ENCODE results near the gene AP1AR.

Gene AP1AR

DNA sequence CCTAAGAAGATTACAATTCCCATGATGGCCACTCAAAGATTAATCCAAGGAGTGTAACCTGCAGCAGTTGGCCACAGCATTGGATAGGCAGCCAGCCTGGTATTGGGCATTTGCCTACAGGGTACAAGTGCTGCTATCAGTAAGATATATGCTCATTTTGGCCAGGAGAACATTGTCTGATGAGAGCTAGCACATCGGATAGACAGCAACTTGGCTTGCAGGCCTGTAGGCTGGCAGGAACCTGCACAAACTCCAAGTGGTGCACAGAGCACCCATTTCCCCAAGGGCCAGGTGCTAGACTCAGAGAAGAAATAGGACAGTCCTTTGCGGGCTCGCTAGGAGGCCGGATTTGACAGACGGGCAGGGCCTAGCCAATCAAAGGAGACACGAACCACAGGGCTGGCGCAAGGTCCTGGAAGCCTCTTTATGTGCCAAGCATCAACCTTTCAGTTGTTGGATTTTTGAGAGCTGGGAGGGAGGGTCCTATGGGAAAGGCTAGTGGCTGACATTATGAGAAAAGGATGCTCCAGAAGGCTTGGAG is 11.7 kb upstream of the AP1AR start:
- no peak for DNase-seq (ENCODE audit: low read depth in 1 of 2, low spot score in 1 of 2)

DNA sequence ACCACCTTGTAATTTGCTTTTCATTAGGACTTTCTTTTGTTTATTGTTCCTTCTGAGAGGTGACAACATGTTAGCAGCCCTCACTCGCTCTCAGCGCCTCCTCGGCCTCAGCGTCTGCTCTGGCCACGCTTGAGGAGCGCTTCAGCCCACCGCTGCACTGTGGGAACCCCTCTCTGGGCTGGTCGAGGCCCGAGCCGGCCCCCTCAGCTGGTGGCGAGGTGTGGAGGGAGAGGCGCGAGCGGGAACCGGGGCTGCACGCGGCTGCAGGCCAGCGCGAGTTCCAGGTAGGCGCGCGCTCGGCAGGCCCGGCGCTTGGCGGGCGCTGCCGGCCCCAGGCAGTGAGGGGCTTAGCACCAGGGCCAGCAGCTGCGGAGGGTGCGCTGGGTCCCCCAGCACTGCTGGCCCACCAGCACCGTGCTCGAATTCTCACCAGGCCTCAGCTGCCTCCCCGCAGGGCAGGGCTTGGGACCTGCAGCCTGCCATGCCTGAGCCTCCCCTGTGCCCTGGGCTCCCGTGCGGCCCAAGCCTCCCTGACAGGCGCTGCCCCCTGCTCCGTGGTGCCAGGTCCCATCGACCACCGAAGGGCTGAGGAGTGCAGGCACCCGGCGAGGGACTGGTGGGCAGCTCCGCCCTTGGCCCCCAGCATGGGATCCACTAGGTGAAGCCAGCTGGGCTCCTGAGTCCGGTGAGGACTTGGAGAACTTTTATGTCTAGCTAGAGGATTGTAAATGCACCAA is 9.2 kb upstream of the AP1AR start:
- DNase-seq (ENCODE audit: low read depth in 1 of 2, low spot score in 1 of 2): no peak

DNA sequence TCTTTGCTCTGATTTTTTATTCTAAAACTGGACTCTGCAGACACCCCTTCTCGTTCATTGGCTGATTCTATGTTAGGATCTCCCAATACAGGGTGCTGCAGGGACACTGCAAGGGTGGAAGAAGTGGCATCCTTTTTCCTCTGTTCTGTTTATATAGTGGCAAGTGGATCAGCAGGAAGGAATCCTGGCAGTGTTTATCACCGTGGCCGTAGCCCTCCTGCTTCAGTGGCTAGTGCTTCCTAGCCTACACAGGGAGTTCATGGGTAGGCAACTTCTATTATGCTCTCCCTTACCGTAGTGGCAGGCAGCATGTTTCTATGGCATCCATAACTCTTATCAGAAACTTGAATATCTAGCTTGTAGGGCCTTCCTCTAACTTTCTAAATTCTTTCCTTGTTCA is 6.4 kb upstream of the AP1AR start:
- no peak for DNase-seq (ENCODE audit: low read depth in 1 of 2, low spot score in 1 of 2)

DNA sequence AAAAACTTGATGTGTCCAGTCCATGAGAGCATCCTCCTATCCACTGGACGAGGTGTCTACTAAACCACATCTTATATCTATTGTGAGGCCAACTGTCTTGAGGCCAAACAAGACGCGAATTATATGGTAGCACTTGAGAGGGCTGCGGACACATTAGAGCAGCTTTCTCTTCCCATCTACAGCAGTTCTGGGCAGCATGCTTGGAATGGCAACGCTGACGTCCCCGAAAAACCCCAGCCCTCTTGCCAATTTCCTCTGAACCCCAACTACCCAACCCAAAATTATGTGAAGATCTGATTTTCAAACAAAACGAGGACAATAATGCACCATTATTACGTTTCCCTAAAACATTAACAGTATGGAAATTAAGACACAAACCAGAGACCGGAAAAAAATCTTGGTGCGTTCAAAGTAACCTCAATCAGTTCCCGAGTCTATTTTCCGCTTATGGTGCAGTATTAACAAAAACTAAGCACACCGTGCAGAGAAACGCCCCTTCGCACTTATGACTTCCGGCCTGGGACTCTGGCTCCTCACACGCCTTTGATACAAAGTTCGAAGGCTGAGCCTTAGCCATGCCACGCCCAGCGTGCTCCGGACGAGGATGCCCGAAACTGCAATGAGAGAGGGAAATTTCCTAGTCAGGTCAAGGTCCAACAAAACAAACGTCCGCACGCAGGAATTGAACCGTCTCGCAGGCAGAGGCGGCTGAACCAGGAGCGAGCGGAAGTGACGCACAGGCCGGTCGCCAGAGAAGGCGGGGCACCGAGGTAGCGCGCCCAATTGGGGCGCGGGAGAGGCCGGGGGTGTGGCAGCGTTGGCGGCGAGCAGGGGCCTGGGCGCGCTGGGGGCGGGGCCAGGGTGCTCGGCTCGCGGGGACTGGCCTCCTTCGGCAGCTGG is 458 bp upstream of the AP1AR start:
- DNase-seq (ENCODE audit: low read depth in 1 of 2, low spot score in 1 of 2): peak; percentile 92 to 96

DNA sequence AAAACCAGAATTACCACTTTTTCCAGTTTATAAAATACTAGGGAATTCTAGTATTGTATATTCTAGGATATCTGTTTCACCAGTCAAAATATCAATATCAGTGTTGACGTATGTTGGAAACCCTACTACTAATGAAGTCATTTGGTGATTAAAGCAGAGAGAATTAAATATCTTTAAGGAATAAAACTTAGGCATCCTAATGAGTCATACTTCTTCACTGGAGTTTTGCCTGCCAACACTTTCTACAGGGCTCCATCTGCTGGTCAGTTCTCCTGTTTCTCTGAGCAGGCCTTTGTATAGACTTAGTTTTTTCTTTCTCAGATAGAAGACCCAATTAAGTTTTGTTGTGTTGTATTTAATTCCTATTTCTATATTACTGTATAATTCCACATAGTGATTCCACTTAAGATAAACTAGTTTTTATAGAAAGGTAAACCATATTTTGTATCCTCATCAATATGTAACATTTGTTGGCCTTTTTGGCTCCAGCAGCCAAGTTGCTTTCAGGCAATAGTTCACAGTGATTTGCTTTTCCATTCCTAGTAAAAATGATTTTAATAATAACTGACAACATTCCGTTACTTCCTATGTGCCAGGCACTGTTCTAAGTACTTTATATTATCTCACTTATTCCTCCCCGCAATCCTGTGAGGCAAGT is 3.5 kb downstream of the AP1AR start:
- DNase-seq (ENCODE audit: low read depth in 1 of 2, low spot score in 1 of 2): no peak

DNA sequence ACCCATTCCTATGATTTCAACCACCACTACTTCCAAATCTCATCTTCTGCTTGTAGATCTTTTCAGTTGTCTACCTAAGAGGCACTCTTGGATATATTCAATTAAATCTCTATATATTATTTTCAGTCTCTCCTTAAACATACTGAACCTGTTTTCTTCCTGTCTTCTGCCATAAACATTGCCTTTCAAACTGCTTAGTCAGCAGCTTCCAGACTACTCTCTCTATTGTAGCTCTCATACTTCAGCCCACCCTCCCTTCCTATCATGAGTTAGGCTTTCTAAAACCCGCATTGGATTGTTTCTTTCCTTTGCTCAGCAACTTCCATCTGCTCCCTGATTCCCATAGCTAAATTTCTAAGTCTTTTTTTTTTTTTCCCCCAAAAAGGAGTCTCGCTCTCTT is 4.5 kb downstream of the AP1AR start:
- DNase-seq (ENCODE audit: low read depth in 1 of 2, low spot score in 1 of 2): no peak

DNA sequence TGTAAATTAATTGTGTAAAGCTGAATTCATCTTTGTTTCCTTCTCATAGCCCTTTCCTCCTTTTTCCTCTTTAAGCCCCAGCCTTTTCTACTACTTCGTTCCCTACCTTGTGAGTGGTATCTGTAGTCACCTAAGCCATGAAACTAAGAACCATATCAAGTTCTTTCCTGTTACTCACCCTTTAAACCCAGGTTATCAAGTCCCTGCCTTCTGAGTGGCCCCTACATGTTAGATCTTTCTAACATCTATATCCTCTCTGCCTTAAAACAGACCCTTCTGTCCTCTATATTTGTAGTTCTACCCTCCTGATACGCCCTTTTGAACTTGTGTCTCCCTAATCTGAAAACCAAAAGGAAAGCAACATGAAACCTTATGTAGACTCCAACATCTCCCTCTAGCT is 7.2 kb downstream of the AP1AR start:
- DNase-seq (ENCODE audit: low read depth in 1 of 2, low spot score in 1 of 2): no peak

DNA sequence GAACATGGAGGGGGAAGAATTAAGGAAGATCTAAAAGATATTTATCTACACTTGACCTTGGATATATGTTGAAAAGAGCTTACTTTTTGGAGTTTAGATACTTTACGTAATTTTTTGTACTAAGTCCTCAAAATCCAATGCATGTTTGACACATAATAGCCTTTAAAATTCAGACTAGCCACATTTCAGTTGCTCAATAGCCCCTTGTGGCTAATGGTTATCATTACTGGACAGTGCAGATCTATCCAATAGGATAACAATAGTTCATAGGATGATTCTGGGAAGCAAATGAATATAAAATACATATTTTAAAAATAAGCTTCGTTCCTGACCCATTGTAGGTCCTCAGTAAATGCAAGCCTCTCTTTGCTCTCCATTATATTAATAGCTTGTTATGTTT is 13.8 kb downstream of the AP1AR start:
- no peak for DNase-seq (ENCODE audit: low read depth in 1 of 2, low spot score in 1 of 2)

DNA sequence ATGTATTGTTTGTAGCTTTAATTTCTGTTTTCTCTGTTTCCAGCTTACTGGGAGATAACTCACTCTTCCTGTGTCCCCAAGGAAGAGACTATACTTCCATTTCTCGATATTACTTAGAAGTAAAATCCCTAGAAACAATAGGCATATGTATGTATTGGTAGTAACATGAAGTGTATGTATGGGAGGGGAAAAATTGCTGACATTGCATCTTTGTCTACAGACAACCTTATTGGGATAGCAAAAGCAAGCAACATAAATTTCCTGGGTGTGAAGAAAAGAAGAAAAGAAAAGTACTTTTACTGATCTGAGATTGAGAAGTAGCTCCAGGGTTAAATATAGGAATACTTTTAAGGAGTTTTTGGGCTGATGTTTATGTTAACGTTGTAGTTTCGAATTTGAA is 15.4 kb downstream of the AP1AR start:
- no peak for DNase-seq (ENCODE audit: low read depth in 1 of 2, low spot score in 1 of 2)

DNA sequence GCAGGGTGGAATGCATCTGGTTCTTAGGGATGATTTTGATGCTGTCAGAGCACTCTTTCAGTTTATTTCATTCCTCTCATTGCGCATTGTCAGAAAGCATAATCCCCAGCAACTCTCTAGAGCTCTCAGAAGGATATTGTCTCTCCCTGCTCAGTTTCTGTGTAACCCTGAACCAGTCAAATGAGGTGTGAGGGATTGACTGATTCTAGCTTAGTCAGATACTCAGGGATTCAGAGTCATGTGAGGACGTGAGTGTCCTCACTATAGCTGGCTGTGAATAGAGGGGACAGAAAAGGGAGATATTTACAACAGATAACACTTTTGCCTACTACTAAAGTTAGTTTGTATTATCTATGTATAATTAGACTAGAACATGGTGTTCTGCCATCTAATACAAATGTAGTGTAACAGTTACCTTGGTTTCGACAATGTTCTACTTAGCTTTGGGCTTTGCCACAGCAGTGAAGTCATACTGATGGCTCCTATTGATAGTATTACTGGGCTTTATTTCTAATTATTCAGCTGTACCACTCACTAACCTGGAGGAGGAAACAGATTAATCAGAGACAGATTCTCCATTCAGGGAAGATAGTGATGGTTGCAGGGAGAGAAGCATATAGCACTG is 19.5 kb downstream of the AP1AR start:
- DNase-seq (ENCODE audit: low read depth in 1 of 2, low spot score in 1 of 2): no peak

DNA sequence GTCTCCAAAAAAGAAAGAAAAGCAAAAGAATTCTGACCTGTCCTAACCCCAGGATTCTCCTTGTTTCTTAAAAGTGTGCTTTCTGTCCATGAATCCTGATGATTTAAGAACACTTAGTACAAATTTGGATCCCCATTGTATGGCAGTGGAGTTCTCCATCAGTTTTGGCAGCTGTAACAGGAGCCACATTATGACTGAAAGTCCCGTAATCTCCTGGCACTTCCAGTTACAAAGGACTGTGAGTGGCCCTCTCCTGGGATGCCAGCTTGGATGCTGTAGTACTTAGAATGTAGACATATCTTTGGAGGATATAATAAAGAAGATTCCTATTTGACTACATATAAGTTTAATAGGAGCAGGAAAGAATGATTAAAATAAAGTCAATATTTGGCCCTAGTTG is 20.6 kb downstream of the AP1AR start:
- no peak for DNase-seq (ENCODE audit: low read depth in 1 of 2, low spot score in 1 of 2)

DNA sequence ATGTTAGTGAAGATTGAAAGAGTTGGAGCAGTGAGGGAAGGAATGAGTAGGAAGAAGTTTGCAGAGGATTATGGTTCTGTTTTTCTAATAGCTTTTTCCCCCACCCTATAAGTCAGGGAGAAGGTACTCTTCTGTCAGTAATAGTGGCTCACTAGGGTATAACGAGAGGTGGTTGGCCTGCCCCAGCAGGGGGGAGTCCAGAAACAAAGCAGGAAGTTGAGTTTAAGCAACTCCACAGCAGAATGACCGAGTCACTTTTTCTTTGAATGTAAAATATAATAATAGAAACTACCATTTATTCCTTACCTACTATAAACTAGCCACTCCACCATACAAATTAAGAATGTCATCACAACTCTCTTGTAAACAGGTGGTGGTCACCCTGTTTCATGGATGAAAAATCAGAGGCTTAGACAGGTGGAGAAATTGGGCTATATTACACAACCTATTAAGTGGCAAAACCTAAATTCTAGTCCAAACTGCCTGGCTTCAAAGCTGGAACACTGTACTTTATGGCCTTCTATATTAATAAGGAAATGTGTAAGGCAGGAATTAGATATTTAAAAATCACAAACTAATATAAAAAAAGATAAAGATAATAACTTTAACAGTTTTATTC is 21.9 kb downstream of the AP1AR start:
- no peak for DNase-seq (ENCODE audit: low read depth in 1 of 2, low spot score in 1 of 2)

DNA sequence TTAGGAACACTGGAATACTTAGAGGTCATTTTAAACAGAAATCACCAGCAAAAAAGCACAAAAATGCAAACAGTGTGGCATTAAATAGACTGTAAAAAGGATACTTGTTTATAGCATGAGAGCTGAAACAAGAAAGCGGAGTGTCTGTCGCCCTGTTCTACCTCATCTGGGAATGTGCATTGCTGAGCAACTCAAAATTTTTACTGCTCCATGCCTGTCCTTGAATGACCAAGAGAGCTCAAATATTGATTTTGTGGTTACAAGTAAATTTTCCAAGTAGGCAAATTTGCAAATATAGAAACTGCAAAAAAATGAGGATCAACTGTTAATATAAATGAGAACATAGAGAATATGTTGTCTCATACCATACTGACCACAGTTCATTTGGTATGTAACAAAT is 25.5 kb downstream of the AP1AR start:
- no peak for DNase-seq (ENCODE audit: low read depth in 1 of 2, low spot score in 1 of 2)

DNA sequence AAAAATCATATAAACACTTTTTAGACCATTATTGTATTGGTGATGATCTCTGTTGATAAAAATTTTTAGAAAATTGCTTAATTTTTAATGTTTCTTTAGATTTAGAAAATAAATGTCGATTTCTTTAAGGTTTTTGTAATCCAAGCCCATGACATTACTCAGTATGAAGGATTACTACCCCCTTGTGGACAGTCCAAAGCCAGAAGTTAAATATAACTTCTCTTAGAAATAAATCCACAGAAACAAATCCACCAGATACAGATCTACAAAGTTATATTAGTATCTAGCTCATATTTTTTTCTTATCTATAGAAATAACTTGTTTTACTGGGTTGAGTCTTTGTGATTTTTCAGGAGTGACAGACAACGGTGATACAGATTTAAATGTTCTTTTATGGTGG is 35.2 kb downstream of the AP1AR start:
- no peak for DNase-seq (ENCODE audit: low read depth in 1 of 2, low spot score in 1 of 2)

DNA sequence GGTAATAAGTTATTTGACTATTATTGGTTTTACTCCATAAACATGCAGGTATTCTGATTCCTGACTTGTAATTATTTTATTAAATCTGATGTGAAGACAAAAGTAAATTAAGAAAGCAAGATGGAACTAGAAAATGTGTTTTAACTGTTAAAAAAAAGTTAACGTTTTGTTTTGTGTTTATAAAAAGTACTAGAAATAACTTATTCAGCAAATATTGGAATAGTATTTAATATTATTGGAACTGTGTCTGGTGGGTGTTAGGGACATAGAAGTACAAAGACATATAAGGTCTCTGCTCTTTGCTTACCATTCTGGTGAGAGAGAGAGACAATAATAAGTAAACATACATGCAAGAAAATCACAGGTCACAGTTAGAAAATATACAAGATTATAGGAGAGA is 38.5 kb downstream of the AP1AR start:
- DNase-seq (ENCODE audit: low read depth in 1 of 2, low spot score in 1 of 2): no peak

DNA sequence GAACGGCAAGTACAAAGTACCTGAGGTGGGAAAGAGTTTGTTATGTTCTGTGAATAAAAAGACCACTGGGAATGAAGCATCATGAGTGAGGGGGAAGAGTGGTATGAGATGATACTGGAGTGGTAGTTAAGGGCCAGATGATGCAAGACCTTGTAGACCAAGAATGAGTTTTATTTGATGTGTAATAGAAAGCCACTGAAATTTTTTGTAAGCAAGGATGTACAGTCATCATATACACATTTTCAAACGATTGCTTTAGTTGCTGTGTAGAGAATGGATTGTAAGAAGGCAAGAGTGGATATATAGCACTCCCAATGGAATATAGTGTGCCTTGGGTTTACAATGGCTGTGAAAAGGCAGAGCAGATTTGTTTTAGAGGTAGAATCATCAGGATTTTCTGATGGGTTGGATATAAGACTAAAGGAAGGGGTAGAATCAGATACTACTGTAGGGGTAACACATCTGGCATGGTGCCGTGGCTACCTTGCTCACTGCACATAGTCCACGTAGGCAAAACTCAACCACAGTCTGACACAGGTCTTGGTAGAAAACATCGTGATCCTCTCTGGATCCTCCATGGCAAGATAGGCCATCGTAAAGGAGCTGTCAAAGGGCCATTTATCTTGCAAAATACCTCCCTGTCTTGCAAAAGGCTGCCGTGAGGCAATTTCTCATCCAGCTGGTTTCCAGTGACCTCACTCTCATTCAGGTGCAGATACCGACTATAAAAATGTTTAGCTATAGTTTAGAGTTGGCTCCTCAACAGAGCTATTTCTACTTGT is 39.2 kb downstream of the AP1AR start:
- no peak for DNase-seq (ENCODE audit: low read depth in 1 of 2, low spot score in 1 of 2)

DNA sequence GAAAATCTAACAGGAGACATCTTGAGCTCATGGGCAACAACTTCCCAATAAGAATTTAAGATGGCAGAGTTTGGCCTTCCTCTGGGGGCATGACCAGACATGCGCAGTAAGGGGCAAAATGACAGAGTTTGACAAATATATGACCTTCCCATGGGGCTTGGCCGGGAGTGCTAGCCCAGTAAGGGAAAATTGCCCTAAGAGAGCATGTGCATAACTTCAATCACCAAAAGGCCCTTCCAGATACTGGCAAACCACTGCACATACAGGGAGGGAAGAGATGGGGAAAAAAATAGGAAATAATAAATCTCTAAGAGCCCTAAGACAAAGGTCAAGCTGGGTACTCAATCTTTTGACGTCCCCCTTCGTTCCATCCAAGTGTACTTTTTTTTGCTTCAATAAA is 40.7 kb downstream of the AP1AR start:
- DNase-seq (ENCODE audit: low read depth in 1 of 2, low spot score in 1 of 2): no peak

DNA sequence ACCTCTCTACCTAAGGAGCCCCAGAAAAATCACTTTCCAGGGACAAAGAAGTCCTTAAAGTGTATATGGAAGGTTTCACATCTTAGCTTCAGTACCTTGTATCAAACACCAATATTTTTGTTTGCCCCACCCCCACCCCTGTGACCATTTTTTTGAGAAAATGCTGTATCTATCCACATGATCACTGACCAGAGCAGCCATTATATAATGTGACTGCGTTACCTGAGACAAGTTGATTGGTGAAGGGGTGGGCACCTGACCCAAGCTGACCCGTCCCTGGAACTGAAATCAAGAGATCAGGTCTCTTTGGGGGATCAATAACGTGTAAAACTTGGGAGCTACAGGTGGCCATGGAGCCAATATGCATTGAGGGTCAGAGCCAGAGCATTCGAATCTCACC is 43.4 kb downstream of the AP1AR start:
- no peak for DNase-seq (ENCODE audit: low read depth in 1 of 2, low spot score in 1 of 2)

DNA sequence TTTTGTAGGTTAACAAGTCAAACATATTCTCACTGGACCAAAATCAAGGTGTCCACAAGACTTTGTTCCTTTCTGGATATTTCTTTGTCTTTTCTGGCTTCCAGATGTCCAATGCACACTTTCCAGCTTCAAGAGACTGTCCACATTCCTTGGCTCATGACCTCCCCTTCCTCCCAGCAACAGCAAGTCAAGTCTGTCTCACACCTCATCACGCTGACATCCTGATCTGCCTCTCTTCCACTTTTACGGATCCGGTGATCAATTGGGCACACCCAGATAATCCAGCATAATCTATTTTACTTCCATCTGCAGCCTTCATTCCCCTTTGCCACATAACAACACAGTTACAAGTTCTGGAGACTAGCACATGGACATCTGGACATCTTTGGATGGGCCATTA is 44.5 kb downstream of the AP1AR start:
- no peak for DNase-seq (ENCODE audit: low read depth in 1 of 2, low spot score in 1 of 2)

DNA sequence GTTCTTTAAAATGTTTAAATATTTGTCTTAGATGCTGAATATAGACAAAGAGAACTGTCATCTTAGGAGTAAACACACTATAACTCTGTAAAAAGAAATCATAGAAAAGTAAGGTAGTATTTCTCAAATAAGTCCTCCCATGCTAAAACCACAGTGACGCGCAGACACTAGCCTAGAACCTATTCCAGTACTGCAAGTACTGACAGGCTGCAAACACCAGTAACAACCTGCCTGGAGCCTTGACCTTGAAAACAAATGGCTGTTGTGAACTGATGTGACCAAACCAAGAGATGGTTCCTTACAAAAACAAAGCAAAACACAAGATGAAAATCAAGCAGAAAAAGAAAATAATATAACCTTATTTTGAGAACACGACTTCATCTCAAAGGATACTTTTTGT is 45.6 kb downstream of the AP1AR start:
- DNase-seq (ENCODE audit: low read depth in 1 of 2, low spot score in 1 of 2): no peak
